ENCODE data around the gene TEX12. TPM values are rescaled to one million over a fixed set of nuclear protein-coding genes. Genes with fewer than 3 reads are reported as not detected.
A peak's percentile ranks its signal among the peaks of the same experiment; 100 is the strongest.

TEX12 gene
- total and polyA plus RNA-seq, 4 donors = 0.14 to 0.99 (median 0.17) TPM; not detected in 1

DNA sequence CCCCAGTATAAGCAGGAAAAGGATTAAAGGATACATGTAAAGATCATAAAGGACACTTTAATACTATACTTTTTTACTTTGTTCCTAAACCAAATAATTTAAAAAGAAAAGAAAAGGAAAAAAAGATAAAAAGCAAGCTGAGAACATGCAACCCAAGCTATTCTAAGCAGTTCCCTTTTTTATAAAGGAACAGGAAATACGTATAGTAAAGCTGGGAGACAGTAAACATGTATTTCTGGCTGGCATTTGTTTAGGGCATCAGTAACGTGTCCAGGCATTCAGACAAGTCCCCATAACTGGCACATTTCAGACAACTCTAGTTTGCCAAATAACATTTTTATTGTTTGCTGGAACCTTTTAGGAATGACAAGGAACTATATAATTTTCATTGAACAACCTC lies 33.1 kb downstream of the TEX12 start:
- WGBS (ENCODE audit: insufficient coverage) = no CpG with 5 or more reads among the region's 2 CpGs

DNA sequence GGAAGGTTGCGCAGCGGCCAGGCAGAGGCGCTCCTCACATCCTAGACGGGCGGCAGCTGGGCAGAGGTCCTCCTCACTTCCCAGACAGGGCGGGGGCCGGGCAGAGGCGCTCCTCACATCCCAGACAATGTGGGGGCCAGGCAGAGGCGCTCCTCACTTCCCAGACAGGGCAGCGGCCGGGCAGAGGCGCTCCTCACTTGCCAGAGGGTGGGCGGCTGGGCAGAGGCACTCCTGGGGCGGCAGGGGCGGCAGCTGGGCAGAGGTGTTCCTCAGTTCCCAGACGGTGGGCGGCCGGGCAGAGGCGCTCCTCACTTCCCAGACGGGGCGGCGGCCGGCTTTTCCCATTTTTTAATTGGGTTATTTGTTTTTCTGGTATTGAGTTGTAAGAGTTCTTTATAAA lies 38.9 kb downstream of the TEX12 start:
- DNase-seq (ENCODE audit: low read depth in 4 of 6, low spot score in 6 of 6) = no peak
- no peak overlapping the region for H3K4me3 ChIP-seq (ENCODE audit: low read depth, low read length)
- WGBS (ENCODE audit: insufficient coverage) = 96% methylated on average over 23 of the region's 23 CpGs
- H3K36me3 ChIP-seq (ENCODE audit: control insufficient read depth, insufficient read depth, low read length) = no peaks in the 10 kb centered on the region
- H3K27me3 ChIP-seq (ENCODE audit: control insufficient read depth, insufficient read depth, low read length) = no peaks in the 10 kb centered on the region
- no peak overlapping the region for H3K27ac ChIP-seq (ENCODE audit: low read depth, low read length)
- H3K9me3 ChIP-seq (ENCODE audit: control insufficient read depth, insufficient read depth, low read length) = no peaks in the 10 kb centered on the region
- H3K4me1 ChIP-seq (ENCODE audit: control insufficient read depth, insufficient read depth, low read length) = no peaks in the 10 kb centered on the region

More for the DNA sequence above, 33.1 kb downstream of the TEX12 start:
- Histone ChIP-seq H3K27me3 (ENCODE audit: control insufficient read depth, insufficient read depth, low read length) (no peaks in the 10 kb centered on the region), H3K36me3 (ENCODE audit: control insufficient read depth, insufficient read depth, low read length) (no peaks in the 10 kb centered on the region), H3K4me3 (ENCODE audit: low read depth, low read length) (no peak overlapping the region), H3K27ac (ENCODE audit: low read depth, low read length) (no peak overlapping the region), H3K9me3 (ENCODE audit: control insufficient read depth, insufficient read depth, low read length) (no peaks in the 10 kb centered on the region), H3K4me1 (ENCODE audit: control insufficient read depth, insufficient read depth, low read length) (no peaks in the 10 kb centered on the region)
- no peak for DNase-seq (ENCODE audit: low read depth in 4 of 6, low spot score in 6 of 6)

GRCh38 chr11:112210890-112211289 lies 43.7 kb downstream of the TEX12 start:
- no peak overlapping the region for H3K4me3 ChIP-seq (ENCODE audit: low read depth, low read length)
- no peaks in the 10 kb centered on the region for H3K9me3 ChIP-seq (ENCODE audit: control insufficient read depth, insufficient read depth, low read length)
- no peak overlapping the region for H3K27ac ChIP-seq (ENCODE audit: low read depth, low read length)
- no peaks in the 10 kb centered on the region for H3K27me3 ChIP-seq (ENCODE audit: control insufficient read depth, insufficient read depth, low read length)
- WGBS (ENCODE audit: insufficient coverage) = no CpG with 5 or more reads among the region's 1 CpG
- no peak for DNase-seq (ENCODE audit: low read depth in 4 of 6, low spot score in 6 of 6)
- H3K36me3 ChIP-seq (ENCODE audit: control insufficient read depth, insufficient read depth, low read length) = no peaks in the 10 kb centered on the region
- H3K4me1 ChIP-seq (ENCODE audit: control insufficient read depth, insufficient read depth, low read length) = no peaks in the 10 kb centered on the region

GRCh38 chr11:112211536-112211935 lies 44.4 kb downstream of the TEX12 start:
- Histone ChIP-seq H3K36me3 (ENCODE audit: control insufficient read depth, insufficient read depth, low read length) (no peaks in the 10 kb centered on the region), H3K9me3 (ENCODE audit: control insufficient read depth, insufficient read depth, low read length) (no peaks in the 10 kb centered on the region), H3K27me3 (ENCODE audit: control insufficient read depth, insufficient read depth, low read length) (no peaks in the 10 kb centered on the region), H3K4me3 (ENCODE audit: low read depth, low read length) (no peak overlapping the region), H3K27ac (ENCODE audit: low read depth, low read length) (no peak overlapping the region), H3K4me1 (ENCODE audit: control insufficient read depth, insufficient read depth, low read length) (no peaks in the 10 kb centered on the region)
- DNase-seq (ENCODE audit: low read depth in 4 of 6, low spot score in 6 of 6) = no peak
- WGBS (ENCODE audit: insufficient coverage) = no CpG with 5 or more reads among the region's 2 CpGs

DNA sequence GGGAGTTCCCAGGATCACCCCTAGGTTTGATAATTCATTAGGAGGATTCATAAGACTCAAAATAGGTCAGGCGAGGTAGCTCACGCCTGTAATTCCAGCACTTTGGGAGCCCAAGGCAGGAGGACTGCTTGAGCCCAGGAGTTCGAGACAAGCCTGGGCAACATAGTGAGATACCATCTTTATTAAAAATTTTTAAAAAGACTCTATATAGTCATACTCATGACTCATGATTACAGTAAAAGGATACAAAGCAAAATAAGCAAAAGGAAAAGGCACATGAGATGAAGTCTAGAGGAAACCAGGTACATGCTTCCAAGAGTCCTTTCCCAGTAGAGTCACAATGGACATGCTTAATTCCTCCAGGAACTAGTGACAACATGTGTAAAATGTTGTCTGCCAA lies 45.1 kb downstream of the TEX12 start:
- Histone ChIP-seq H3K36me3 (ENCODE audit: control insufficient read depth, insufficient read depth, low read length) (no peaks in the 10 kb centered on the region), H3K27me3 (ENCODE audit: control insufficient read depth, insufficient read depth, low read length) (no peaks in the 10 kb centered on the region), H3K4me3 (ENCODE audit: low read depth, low read length) (no peak overlapping the region), H3K9me3 (ENCODE audit: control insufficient read depth, insufficient read depth, low read length) (no peaks in the 10 kb centered on the region), H3K4me1 (ENCODE audit: control insufficient read depth, insufficient read depth, low read length) (no peaks in the 10 kb centered on the region), H3K27ac (ENCODE audit: low read depth, low read length) (no peak overlapping the region)
- no CpG with 5 or more reads among the region's 3 CpGs for WGBS (ENCODE audit: insufficient coverage)
- no peak for DNase-seq (ENCODE audit: low read depth in 4 of 6, low spot score in 6 of 6)

- H3K27ac ChIP-seq (ENCODE audit: low read depth, low read length) = no peak overlapping the region
- no peaks in the 10 kb centered on the region for H3K4me1 ChIP-seq (ENCODE audit: control insufficient read depth, insufficient read depth, low read length)
- no peak for DNase-seq (ENCODE audit: low read depth in 4 of 6, low spot score in 6 of 6)
- no peaks in the 10 kb centered on the region for H3K27me3 ChIP-seq (ENCODE audit: control insufficient read depth, insufficient read depth, low read length)
- H3K4me3 ChIP-seq (ENCODE audit: low read depth, low read length) = no peak overlapping the region
- H3K9me3 ChIP-seq (ENCODE audit: control insufficient read depth, insufficient read depth, low read length) = no peaks in the 10 kb centered on the region
- H3K36me3 ChIP-seq (ENCODE audit: control insufficient read depth, insufficient read depth, low read length) = no peaks in the 10 kb centered on the region
These were observed 45.5 kb downstream of the TEX12 start for GRCh38 chr11:112212710-112213109.

DNA sequence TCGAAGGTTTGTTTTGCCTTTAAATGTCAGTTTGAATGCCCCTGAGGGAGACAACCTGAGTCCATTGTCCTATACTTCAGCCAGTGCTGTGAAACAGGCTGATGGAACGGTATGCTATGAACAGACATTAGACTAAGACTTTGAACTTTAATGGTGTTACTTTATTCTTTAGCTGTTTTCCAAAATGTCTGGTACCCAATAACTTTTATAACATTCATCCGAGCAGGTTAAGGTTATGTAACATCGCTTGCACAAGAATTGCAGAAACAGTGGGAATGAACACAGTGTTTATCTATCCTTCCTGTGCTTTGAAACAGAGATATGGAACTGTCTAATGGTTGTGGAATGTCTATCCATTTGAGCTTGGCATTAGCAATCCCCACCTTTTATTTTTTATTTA lies 46.6 kb downstream of the TEX12 start:
- DNase-seq (ENCODE audit: low read depth in 4 of 6, low spot score in 6 of 6) = no peak
- Histone ChIP-seq H3K27me3 (ENCODE audit: control insufficient read depth, insufficient read depth, low read length) (no peaks in the 10 kb centered on the region), H3K27ac (ENCODE audit: low read depth, low read length) (no peak overlapping the region), H3K4me1 (ENCODE audit: control insufficient read depth, insufficient read depth, low read length) (no peaks in the 10 kb centered on the region), H3K36me3 (ENCODE audit: control insufficient read depth, insufficient read depth, low read length) (no peaks in the 10 kb centered on the region), H3K9me3 (ENCODE audit: control insufficient read depth, insufficient read depth, low read length) (no peaks in the 10 kb centered on the region), H3K4me3 (ENCODE audit: low read depth, low read length) (no peak overlapping the region)
- WGBS (ENCODE audit: insufficient coverage) = no CpG with 5 or more reads among the region's 4 CpGs

DNA sequence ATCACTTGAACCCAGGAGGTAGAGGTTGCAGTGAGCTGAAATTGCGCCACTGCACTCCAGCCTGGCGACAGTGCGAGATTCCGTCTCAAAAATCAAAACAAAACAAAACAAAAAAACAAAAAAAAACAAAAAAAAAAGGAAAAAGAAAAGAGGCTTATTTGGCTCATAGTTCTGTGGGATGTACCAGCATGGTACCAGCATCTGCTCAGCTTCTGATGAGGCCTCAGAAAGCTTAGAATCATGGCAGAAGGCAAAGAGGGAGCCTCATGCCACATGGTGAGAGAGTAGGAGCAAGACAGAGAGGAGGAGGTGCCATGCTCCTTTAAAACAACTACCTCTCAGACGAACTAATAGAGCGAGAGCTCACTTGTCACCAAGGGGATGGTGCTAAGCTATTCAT lies 48.4 kb downstream of the TEX12 start:
- no peak overlapping the region for H3K27ac ChIP-seq (ENCODE audit: low read depth, low read length)
- H3K9me3 ChIP-seq (ENCODE audit: control insufficient read depth, insufficient read depth, low read length) = no peaks in the 10 kb centered on the region
- no peaks in the 10 kb centered on the region for H3K36me3 ChIP-seq (ENCODE audit: control insufficient read depth, insufficient read depth, low read length)
- H3K27me3 ChIP-seq (ENCODE audit: control insufficient read depth, insufficient read depth, low read length) = no peaks in the 10 kb centered on the region
- no peak for DNase-seq (ENCODE audit: low read depth in 4 of 6, low spot score in 6 of 6)
- H3K4me1 ChIP-seq (ENCODE audit: control insufficient read depth, insufficient read depth, low read length) = no peaks in the 10 kb centered on the region
- no CpG with 5 or more reads among the region's 6 CpGs for WGBS (ENCODE audit: insufficient coverage)
- H3K4me3 ChIP-seq (ENCODE audit: low read depth, low read length) = no peak overlapping the region

GRCh38 chr11:112216561-112217105 lies 49.5 kb downstream of the TEX12 start:
- Histone ChIP-seq H3K27me3 (ENCODE audit: control insufficient read depth, insufficient read depth, low read length) (no peaks in the 10 kb centered on the region), H3K36me3 (ENCODE audit: control insufficient read depth, insufficient read depth, low read length) (no peaks in the 10 kb centered on the region), H3K27ac (ENCODE audit: low read depth, low read length) (no peak overlapping the region), H3K9me3 (ENCODE audit: control insufficient read depth, insufficient read depth, low read length) (no peaks in the 10 kb centered on the region), H3K4me3 (ENCODE audit: low read depth, low read length) (no peak overlapping the region), H3K4me1 (ENCODE audit: control insufficient read depth, insufficient read depth, low read length) (no peaks in the 10 kb centered on the region)
- DNase-seq (ENCODE audit: low read depth in 4 of 6, low spot score in 6 of 6) = no peak
- WGBS (ENCODE audit: insufficient coverage) = no CpG with 5 or more reads among the region's 1 CpG

DNA sequence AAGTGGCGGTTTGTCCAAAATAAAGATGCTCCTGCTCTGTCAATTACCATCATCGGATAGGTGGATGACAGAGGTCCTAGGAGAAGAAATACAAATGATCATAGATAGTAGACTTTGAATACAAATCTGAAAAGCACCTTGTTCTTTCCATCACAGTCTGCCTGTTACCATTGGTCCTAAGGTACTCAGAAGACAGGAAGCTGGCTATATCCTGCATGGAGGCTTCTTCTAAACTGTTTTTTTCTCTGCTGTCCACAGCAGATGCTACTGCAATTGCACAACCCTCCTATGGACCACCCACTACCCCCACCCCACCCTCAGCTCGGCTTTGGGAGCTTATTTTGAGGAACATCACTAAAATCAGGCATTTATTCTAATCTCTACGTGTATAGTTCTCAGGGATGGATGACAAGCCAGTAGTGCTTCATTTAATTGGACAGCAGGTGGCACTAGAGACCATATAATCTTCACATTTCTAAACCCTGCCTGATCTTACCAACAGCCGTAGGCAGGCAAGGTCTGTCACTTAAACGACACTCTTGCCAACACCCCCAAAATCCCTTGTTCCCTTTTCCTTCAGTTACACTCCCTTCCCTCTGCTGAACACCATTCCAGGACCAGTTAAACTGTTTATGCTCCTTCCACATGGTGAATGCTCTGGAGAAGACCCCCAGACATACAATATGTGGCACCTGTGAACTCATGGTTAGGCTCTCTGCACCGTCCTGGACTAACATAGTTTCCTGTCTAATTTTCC lies 52.5 kb downstream of the TEX12 start:
- no peak overlapping the region for H3K27ac ChIP-seq (ENCODE audit: low read depth, low read length)
- H3K4me1 ChIP-seq (ENCODE audit: control insufficient read depth, insufficient read depth, low read length) = no peaks in the 10 kb centered on the region
- no peaks in the 10 kb centered on the region for H3K9me3 ChIP-seq (ENCODE audit: control insufficient read depth, insufficient read depth, low read length)
- DNase-seq (ENCODE audit: low read depth in 4 of 6, low spot score in 6 of 6) = peak; percentile 61 to 96 (median 76)
- 27% methylated on average over 5 of the region's 7 CpGs for WGBS (ENCODE audit: insufficient coverage)
- no peaks in the 10 kb centered on the region for H3K36me3 ChIP-seq (ENCODE audit: control insufficient read depth, insufficient read depth, low read length)
- no peaks in the 10 kb centered on the region for H3K27me3 ChIP-seq (ENCODE audit: control insufficient read depth, insufficient read depth, low read length)
- H3K4me3 ChIP-seq (ENCODE audit: low read depth, low read length) = no peak overlapping the region
